NCI-H146 treated with DMSO at 0.1 percent for 48 hours (cell line): ENCODE data around the gene RNPC3.
"Not testable (repeated sequence)": the region's sequence is repeated elsewhere in the genome, so short reads cannot be mapped to it uniquely, and the experiment has no call there.

Experiments used
- DNase-seq: peaks from one replicate; lab custom pipeline; 2025; ENCODE audit not compliant: unreplicated experiment; lab: John Stamatoyannopoulos, UW

The RNPC3 gene

GRCh38 chr1:103547840-103548239 is 22.3 kb downstream of the RNPC3 start:
- no peak for DNase-seq

- no peak for DNase-seq
Observed at GRCh38 chr1:103560427-103560826, 34.9 kb downstream of the RNPC3 start.

GRCh38 chr1:103561124-103561523 is 35.6 kb downstream of the RNPC3 start:
- not testable (repeated sequence) for DNase-seq

- DNase-seq = no peak
Observed at GRCh38 chr1:103561643-103562395, 36.3 kb downstream of the RNPC3 start.

GRCh38 chr1:103563056-103563455 is 37.6 kb downstream of the RNPC3 start:
- DNase-seq = no peak

GRCh38 chr1:103569493-103569892 is 44.0 kb downstream of the RNPC3 start:
- no peak for DNase-seq

GRCh38 chr1:103571289-103571688 is 45.8 kb downstream of the RNPC3 start, which contains the start of gene AMY2B:
Gene AMY2B, plus strand, starts transcription at chr1:103571589. Its CDS starts 14 bp downstream, at chr1:103571603.
- not testable (repeated sequence) for DNase-seq

- no peak for DNase-seq
Observed at GRCh38 chr1:103576065-103576464, 50.6 kb downstream of the RNPC3 start.

- not testable (repeated sequence) for DNase-seq
Observed at GRCh38 chr1:103576784-103577183, 51.3 kb downstream of the RNPC3 start.

GRCh38 chr1:103582464-103582863 is 57.0 kb downstream of the RNPC3 start:
- DNase-seq = no peak

GRCh38 chr1:103583887-103584286 is 58.4 kb downstream of the RNPC3 start:
- DNase-seq = no peak

GRCh38 chr1:103584537-103584936 is 59.0 kb downstream of the RNPC3 start:
- DNase-seq = no peak

- DNase-seq = not testable (repeated sequence)
Observed at GRCh38 chr1:103602740-103603139, 77.2 kb downstream of the RNPC3 start.
